Endothelial cell of umbilical vein (primary cell): ENCODE data around the gene C19orf85. TPM values are rescaled to one million over a fixed set of nuclear protein-coding genes. Genes with fewer than 3 reads are reported as not detected.

Source experiments
- BruUV-seq: library from RNA; stranded (reverse); fragments of 400-500 nt; replicated peaks from 2 replicates; lab custom pipeline; 2021; lab: Mats Ljungman, UMichigan
- CTCF ChIA-PET: fragments of 300-600, 350-600 bp; sonication (Branson Sonifier 250); formaldehyde crosslinking; loops from one replicate; lab custom pipeline; 2021; ENCODE audit warnings: antibody characterized with exemption, inconsistent platforms; lab: Charles Lee
- POLR2A ChIA-PET: fragments of 300-600, 350-600 bp; sonication (Branson Sonifier 250); formaldehyde crosslinking; loops from one replicate; lab custom pipeline; 2021; ENCODE audit warnings: antibody characterized with exemption, inconsistent platforms; lab: Charles Lee
- DNase-seq: peaks from one replicate; pipeline ENCODE4 v3.0.0-alpha.2; 2011; ENCODE audit warnings: low read depth, low spot score
- FAIRE-seq: peaks from 2 replicates; lab custom pipeline; 2011; peaks lifted over from hg19 to GRCh38; lab: Jason Lieb, UNC
- H2AFZ ChIP-seq: 2 replicates; pipeline ENCODE4 v1.6.0; 2012; ENCODE audit warnings: low read depth, low read length, control low read depth, inconsistent platforms
- H3K27ac ChIP-seq: 2 replicates; pipeline ENCODE4 v1.5.1; 2011; ENCODE audit warnings: low read depth, mild to moderate bottlenecking, control low read depth, low read length, moderate library complexity; ENCODE audit not compliant: insufficient read depth
- H3K27me3 ChIP-seq, 2 experiments: 2 replicates each; pipeline versions ENCODE4 v1.6.0 to v1.6.1; 2011; ENCODE audit warnings: low read length in 2 of 2, mixed read lengths in 1 of 2; ENCODE audit not compliant: control insufficient read depth in 2 of 2, insufficient read depth in 2 of 2
- H3K36me3 ChIP-seq, 2 experiments: 2 replicates in 1 of 2; 3 replicates in 1 of 2; pipeline ENCODE4 v1.5.1; 2011; ENCODE audit warnings: low read length in 2 of 2, mild to moderate bottlenecking in 1 of 2, moderate library complexity in 1 of 2; ENCODE audit not compliant: control insufficient read depth in 2 of 2, insufficient read depth in 2 of 2; ENCODE audit errors: extremely low read depth in 1 of 2
- H3K4me1 ChIP-seq: 3 replicates; pipeline ENCODE4 v1.5.1; 2011; ENCODE audit warnings: mild to moderate bottlenecking, low read length; ENCODE audit not compliant: control insufficient read depth, insufficient read depth; ENCODE audit errors: extremely low read depth
- H3K4me2 ChIP-seq: 2 replicates; pipeline ENCODE4 v1.6.1; 2011; ENCODE audit warnings: low read length, control low read depth, mixed read lengths; ENCODE audit not compliant: insufficient read depth
- H3K4me3 ChIP-seq, 3 experiments: fragments of 200-600 bp in 1 of 3; sonication (generic), shearing (Covaris generic) in 1 of 3; replicated peaks in 1 of 3; 2 replicates each; pipeline ENCODE4 v1.5.1; 2011 to 2016; ENCODE audit warnings: control low read depth in 3 of 3, low read length in 3 of 3, mild to moderate bottlenecking in 2 of 3, inconsistent platforms in 1 of 3, low read depth in 1 of 3, moderate library complexity in 1 of 3; ENCODE audit not compliant: insufficient read depth in 1 of 3
- H3K79me2 ChIP-seq: 2 replicates; pipeline ENCODE4 v1.6.0; 2012; ENCODE audit warnings: low read length, inconsistent platforms; ENCODE audit not compliant: control insufficient read depth, insufficient read depth
- H3K9ac ChIP-seq: replicated peaks from 2 replicates; pipeline ENCODE3; 2011; ENCODE audit warnings: low read length, control low read depth; ENCODE audit not compliant: insufficient read depth; ENCODE audit errors: extremely low read depth
- H3K9me1 ChIP-seq: replicated peaks from 3 replicates; pipeline ENCODE4 v1.6.0; 2011; ENCODE audit warnings: mild to moderate bottlenecking, low read length; ENCODE audit not compliant: control insufficient read depth, insufficient read depth; ENCODE audit errors: extremely low read depth
- H3K9me3 ChIP-seq: replicated peaks from 2 replicates; pipeline ENCODE4 v1.5.1; 2012; ENCODE audit warnings: low read length, inconsistent platforms; ENCODE audit not compliant: control insufficient read depth, insufficient read depth
- H4K20me1 ChIP-seq: replicated peaks from 2 replicates; pipeline ENCODE3; 2011; ENCODE audit warnings: mild to moderate bottlenecking, low read length; ENCODE audit not compliant: control insufficient read depth, insufficient read depth; ENCODE audit errors: extremely low read depth
- EZH2 ChIP-seq: IDR thresholded peaks from 2 replicates; pipeline ENCODE4 v1.6.1; 2012; ENCODE audit warnings: borderline replicate concordance, low read depth, mild to moderate bottlenecking, moderate library complexity, low read length, inconsistent platforms; ENCODE audit not compliant: severe bottlenecking
- FOS ChIP-seq: IDR thresholded peaks from 2 replicates; pipeline ENCODE4 v1.6.1; 2011; ENCODE audit warnings: mild to moderate bottlenecking, low read length, moderate library complexity, borderline replicate concordance; ENCODE audit not compliant: insufficient read depth
- GATA2 ChIP-seq: IDR thresholded peaks from 2 replicates; pipeline ENCODE4 v1.7.0; 2011; ENCODE audit warnings: low read depth, mild to moderate bottlenecking, moderate library complexity, mixed read lengths, low read length; ENCODE audit not compliant: insufficient read length, insufficient read depth
- JUN ChIP-seq: IDR thresholded peaks from 2 replicates; pipeline ENCODE4 v1.6.1; 2011; ENCODE audit warnings: borderline replicate concordance, low read depth; ENCODE audit not compliant: insufficient read length, insufficient read depth
- MYC ChIP-seq: IDR thresholded peaks from one replicate; pipeline ENCODE4 v1.6.1; 2011; ENCODE audit warnings: mild to moderate bottlenecking, low read depth, low read length
- POLR2A ChIP-seq: IDR thresholded peaks from 2 replicates; pipeline ENCODE4 v1.6.1; 2012; ENCODE audit warnings: low read depth, mild to moderate bottlenecking, control low read depth, low read length
- dilution Hi-C: fragments of 300-500 bp; cut with MboI; formaldehyde crosslinking; loops from one replicate; pipeline ENCODE4 v1.15.0; 2019; ENCODE audit warnings: low sequenced_read_pairs; ENCODE audit not compliant: extremely low pct_ligation_motif_present
- intact Hi-C: fragments of 100-400 bp; cut with micrococcal nuclease; formaldehyde crosslinking; loops from one replicate; pipeline ENCODE4 v1.10.0; 2022
- polyA plus RNA-seq, 4 experiments: library from polyadenylated mRNA; depleted of rRNA in 3 of 4; stranded (reverse) in 3 of 4; unstranded in 1 of 4; fragments of >200 nt; gene quantifications; 2 replicates each; pipeline versions ENCODE4 v1.2.1 to v1.2.3, GENCODE V29; 2011 to 2012; ENCODE audit warnings: missing spikeins in 1 of 4
- total RNA-seq: library from RNA; stranded (reverse); gene quantifications from 2 replicates; pipeline ENCODE4 v1.2.3, GENCODE V29; 2021
- TF ChIP-seq, protein P1 (sequence below), 2 donors: IDR thresholded peaks; 1 replicate in 1 of 2; 2 replicates in 1 of 2; pipeline ENCODE4 v1.5.1; 2011; ENCODE audit warnings: low read length in 2 of 2, mild to moderate bottlenecking in 2 of 2, moderate library complexity in 2 of 2, control low read depth in 1 of 2, inconsistent platforms in 1 of 2, low read depth in 1 of 2; ENCODE audit not compliant: insufficient read depth in 1 of 2; ENCODE audit errors: extremely low read depth in 1 of 2
- TF ChIP-seq, protein P2 (sequence below): IDR thresholded peaks from 2 replicates; pipeline ENCODE4 v1.6.1; 2011; ENCODE audit not compliant: insufficient read depth, insufficient read length

Gene C19orf85
- total and polyA plus RNA-seq, 2 donors (not counting 3 experiments of a cell fraction or from before 2014, with no cell fraction given): not detected

DNA sequence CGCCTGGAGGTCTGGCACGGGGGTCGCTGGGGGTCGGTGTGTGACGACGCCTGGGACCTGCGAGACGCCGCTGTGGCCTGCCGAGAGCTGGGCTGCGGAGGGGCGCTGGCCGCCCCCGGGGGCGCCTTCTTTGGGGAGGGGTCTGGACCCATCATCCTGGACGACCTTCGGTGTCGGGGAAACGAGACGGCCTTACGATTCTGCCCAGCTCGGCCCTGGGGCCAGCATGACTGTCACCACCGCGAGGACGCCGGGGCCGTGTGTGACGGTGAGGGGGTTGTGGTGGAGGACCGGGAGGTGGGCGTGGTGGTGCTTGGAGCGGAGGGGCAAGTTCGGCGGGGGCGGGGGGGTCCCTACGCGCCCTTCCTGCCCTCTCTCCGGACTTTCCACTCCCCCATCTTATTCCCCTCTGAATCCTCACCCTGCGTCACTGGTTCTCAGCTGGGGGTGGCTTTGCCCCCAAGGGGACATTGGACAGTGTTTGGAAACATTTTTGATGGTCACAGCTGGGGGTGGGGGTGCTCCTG, 29.2 kb upstream of the C19orf85 start:
- peak overlapping the region; percentile 40 for H2AFZ ChIP-seq
- POLR2A ChIA-PET: interaction anchor here (0.5 to 0.6 kb wide), 2 partner anchors 13 to 182 kb away, joined by 3 to 7 read pairs; no protein-coding TSS in a partner anchor
- no peaks in the 10 kb centered on the region for H3K27me3 ChIP-seq
- no peak overlapping the region for H3K27ac ChIP-seq
- CTCF ChIA-PET: interaction anchor here (0.6 to 5.5 kb wide), 3 partner anchors 10 to 89 kb away, joined by 3 to 38 read pairs (median 17); no protein-coding TSS in a partner anchor
- no peak overlapping the region for H3K9ac ChIP-seq
- no peaks in the 10 kb centered on the region for H3K9me3 ChIP-seq
- no peak overlapping the region for H3K4me3 ChIP-seq
- TF ChIP-seq, protein P1, sequence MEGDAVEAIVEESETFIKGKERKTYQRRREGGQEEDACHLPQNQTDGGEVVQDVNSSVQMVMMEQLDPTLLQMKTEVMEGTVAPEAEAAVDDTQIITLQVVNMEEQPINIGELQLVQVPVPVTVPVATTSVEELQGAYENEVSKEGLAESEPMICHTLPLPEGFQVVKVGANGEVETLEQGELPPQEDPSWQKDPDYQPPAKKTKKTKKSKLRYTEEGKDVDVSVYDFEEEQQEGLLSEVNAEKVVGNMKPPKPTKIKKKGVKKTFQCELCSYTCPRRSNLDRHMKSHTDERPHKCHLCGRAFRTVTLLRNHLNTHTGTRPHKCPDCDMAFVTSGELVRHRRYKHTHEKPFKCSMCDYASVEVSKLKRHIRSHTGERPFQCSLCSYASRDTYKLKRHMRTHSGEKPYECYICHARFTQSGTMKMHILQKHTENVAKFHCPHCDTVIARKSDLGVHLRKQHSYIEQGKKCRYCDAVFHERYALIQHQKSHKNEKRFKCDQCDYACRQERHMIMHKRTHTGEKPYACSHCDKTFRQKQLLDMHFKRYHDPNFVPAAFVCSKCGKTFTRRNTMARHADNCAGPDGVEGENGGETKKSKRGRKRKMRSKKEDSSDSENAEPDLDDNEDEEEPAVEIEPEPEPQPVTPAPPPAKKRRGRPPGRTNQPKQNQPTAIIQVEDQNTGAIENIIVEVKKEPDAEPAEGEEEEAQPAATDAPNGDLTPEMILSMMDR (IDR thresholded peaks at IDR 0.05; ENCODE audit: extremely low read depth in 1 of 2, insufficient read depth in 1 of 2, low read depth in 1 of 2, low read length in 2 of 2): no peak
- H3K4me2 ChIP-seq: no peak overlapping the region
- no peaks in the 10 kb centered on the region for H3K4me1 ChIP-seq
- FAIRE-seq (no peak), DNase-seq (no peak)
- no TSS peak for BruUV-seq
- no peaks in the 10 kb centered on the region for H3K9me1 ChIP-seq
- no peaks in the 10 kb centered on the region for H4K20me1 ChIP-seq
- intact Hi-C loops: no loop called here
- dilution Hi-C loops: no loop called here
- H3K79me2 ChIP-seq: no peaks in the 10 kb centered on the region
- H3K36me3 ChIP-seq: no peaks in the 10 kb centered on the region

DNA sequence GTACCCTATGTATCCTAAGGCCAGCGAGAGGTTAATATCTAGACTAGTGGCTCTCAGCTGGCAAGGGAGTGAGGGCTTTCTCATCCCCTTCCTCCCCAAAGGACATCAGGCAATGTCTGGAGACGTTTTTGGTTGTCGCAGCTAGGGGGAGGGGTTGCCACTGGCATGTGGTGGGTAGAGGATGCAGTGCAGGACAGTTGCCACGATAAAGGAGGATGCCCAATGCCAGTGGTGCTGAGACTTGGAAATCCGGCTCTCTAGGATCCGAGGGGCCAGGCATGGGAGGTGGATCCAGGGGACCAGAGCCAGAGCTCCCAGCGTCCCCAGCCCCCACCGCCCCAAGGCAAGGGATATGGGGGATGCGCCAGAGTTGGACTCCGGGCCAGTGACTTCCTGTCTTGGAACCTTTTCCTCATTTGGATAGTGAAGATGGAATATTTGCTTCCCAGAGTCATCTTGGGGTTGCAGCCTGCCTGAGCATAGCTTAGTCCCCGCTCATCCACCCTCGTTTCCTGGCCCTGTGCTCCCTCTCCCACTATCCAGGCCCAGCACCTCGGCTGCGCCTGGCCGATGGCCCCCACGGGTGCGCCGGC, 28.6 kb upstream of the C19orf85 start:
- Histone ChIP-seq H3K27me3 (no peaks in the 10 kb centered on the region), H3K9me1 (no peaks in the 10 kb centered on the region), H3K4me2 (no peak overlapping the region), H3K27ac (no peak overlapping the region), H3K79me2 (no peaks in the 10 kb centered on the region), H3K9me3 (no peaks in the 10 kb centered on the region), H4K20me1 (no peaks in the 10 kb centered on the region), H2AFZ (no peak overlapping the region), H3K4me3 (no peak overlapping the region), H3K9ac (no peak overlapping the region), H3K4me1 (peaks cover 3% of the 10 kb centered on the region), H3K36me3 (no peaks in the 10 kb centered on the region)
- POLR2A ChIA-PET: no interaction called here
- dilution Hi-C loops: no loop called here
- no TSS peak for BruUV-seq
- intact Hi-C loops: no loop called here
- DNase-seq (no peak), FAIRE-seq (no peak)
- CTCF ChIA-PET: interaction anchor here (3.2 to 5.5 kb wide), 2 partner anchors 11 to 25 kb away, joined by 17 to 38 read pairs; no protein-coding TSS in a partner anchor
- TF ChIP-seq, protein P1 (IDR thresholded peaks at IDR 0.05; ENCODE audit: extremely low read depth in 1 of 2, insufficient read depth in 1 of 2, low read depth in 1 of 2, low read length in 2 of 2): no peak
- TF ChIP-seq MYC (no peak), FOS (no peak), GATA2 (no peak), EZH2 (no peak), JUN (no peak), POLR2A (no peak)
- TF ChIP-seq, protein P2, sequence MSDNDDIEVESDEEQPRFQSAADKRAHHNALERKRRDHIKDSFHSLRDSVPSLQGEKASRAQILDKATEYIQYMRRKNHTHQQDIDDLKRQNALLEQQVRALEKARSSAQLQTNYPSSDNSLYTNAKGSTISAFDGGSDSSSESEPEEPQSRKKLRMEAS: no peak
